Epidermal melanocyte (primary cell): ENCODE data around the gene CD79B.

Experiments
- DNase-seq: peaks from one replicate; pipeline ENCODE4 v3.0.0; 2011; ENCODE audit warnings: low spot score; ENCODE audit not compliant: insufficient read length

Gene CD79B

DNA sequence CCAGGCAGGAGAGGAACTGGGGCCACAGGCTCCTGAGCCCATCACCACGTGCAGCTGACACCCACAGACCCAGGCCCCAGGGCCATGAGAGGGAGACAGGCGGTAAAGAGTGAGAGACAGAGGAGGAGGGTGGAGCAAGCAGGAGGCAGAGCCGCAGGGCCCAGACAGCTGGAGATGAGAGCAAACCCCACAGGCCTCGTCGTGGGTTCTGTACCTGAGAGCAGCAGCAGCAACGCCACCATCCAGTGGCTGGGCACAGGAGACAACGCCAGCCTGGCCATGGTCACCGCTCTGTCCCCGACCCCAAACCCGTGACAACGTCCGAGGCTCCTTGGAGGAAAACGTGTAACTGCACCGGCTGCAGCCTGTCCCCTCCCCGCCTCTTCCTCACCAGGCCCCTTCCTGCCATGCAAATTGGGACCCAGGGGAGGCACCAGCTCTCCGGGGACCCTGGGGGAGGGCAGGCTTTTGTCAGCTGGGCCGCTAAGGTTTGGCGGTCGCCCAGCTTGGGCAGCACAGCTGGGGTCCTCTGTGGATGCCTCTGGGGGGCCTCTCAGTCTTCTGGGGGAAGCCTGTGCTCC lies at the start of gene CD79B:
CD79B (minus strand) TSS at position 351 of the 581 bp plus-strand sequence; CDS start at position 281, 70 bp downstream.
- DNase-seq, result peak; percentile 11

DNA sequence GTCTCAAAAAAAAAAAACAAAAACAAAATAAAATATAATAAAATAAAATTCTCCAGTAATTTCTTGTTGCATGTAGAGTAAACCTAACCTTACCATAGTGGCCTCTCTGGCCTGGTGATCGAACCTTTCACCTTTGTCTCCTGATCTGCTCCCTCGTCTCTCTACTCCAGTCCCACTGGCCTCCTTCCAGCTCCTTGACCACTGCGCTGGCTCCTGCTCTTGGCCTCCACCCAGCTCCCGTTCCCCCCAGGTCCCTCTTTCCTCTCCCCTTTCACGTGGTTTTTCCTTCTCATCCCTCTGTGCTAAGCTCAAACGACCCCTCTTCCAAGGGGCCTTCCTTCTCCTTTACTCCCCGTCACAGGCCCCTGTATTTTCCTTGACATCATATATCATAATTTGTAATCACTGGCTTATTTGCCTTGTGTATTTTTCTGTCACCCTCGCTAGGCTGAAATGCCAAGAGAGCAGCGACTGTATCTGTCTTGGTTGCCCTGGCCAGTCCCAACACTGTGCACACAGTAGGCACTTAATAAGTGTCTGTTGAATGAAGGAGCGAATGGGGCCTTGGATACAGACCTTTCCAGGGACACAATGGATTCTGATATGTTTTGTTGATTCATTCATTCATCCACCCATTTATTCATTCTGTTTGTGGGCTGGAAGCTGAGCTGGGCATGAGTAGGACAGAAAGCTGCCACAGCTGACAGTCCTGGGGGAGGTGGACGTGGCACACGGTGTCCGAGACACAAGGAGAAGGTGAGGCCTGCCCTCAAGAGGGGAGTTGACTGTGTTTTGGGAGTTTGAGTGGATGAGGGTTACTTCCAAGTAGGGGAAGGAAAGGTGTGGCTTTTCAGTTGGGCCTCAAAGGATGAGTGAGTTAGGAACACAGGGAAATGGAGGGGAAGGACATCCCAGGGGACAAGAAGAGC lies 46.4 kb upstream of the CD79B start:
- DNase-seq, result no peak

DNA sequence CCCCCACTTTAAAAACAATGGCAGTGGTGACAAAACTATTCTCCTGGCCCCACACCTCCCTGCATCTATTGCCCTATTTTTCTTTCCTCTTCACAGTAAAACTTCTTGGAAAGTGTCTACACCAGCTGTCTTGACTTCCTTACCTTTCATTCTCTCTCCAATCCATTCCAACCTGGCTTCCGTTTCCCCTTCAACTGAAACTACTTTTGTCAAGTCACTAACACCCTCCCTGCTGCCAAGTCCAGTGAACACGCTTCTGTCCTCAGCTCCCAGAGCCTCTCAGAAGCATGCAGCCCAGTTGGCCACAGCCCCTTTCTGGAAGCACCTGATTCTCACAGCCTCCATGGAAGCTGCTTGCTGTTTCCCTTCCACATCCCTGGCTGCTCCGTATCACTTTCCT lies 44.6 kb upstream of the CD79B start:
- no peak for DNase-seq

DNA sequence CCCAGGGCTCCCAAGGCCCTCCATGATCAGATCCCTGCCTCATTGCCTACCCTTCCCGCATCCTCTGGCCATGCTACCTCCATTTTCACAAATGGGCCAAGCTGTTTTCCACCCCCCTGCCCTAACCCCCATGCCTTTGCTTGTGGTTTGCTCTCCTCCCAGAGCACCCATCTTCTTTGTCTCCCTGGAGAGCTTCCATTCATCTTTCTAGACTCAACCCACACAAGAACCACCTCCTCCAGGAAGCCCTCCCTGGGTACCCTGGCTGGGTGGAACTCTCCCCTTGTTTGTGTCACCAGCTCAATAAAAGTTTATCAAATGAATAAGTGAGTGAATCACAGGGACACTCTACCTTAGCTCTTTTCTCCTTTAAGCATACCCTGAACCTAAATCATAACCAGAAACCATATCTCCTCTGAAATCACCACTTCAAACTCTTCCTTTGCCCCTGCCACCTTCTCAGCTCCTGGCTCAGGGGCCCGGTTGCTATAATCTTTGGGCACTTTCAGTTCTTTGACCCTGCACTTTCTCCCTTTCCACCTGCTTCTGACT lies 43.5 kb upstream of the CD79B start:
- no peak for DNase-seq

DNA sequence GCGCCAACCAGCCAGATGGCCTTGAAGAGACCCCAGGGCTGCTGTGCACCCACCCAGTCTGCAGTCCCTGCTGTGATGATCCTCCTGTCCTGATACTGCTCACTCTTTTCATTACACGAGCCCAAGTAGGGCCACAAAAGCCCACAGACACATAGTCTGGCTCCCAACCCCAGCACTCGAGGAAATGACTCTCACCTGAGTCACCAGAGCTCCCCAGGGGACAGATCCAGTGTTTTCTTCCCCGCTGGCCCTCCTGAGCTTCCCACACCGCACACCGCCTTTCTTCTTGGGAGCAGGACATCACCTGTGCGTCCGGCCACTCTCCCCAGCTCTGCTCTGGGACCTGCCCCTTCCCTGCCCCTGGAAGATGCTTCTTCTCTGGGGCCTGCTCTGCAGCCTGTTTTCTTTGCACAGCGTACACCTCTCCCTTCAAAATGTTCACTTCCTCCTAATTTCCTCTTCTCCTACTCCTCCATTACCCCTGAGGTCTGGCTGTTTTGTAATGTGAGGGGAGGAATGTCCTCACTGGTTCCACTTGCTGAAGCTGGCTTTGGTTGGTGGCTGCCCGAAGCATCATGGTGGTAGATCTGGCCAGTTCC lies 42.6 kb upstream of the CD79B start:
- DNase-seq, result no peak

DNA sequence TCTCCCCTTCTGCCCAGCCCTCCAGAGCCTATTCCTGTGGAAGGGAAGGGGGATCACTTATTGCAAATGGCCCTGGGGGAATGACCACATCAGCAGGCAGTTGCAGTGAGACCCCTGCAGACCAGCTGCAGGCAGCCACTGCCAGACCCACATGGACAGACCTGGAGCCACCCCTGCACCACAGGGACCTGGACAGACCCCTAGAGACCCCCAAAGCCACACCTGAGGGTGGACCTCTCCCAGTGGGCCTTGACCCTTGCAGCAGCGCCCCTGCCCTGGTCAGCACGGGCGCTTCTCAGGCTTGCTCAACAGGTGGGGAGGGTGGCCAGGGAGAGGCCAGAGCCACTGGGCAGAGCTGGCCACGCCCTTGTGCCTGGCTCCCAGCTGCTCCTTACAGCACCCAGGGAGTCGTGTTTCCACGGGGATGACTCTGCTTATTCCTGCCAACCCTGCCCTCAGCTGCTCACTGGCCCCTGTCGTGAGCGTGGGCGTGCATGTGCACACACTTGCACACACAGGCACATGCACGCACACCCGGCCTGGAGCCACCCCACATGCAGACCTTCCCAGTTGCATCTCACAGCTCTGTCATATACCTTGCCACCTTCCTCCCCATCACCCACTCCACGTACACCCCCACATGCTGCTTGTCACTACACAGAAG lies 41.9 kb upstream of the CD79B start:
- DNase-seq, result no peak

DNA sequence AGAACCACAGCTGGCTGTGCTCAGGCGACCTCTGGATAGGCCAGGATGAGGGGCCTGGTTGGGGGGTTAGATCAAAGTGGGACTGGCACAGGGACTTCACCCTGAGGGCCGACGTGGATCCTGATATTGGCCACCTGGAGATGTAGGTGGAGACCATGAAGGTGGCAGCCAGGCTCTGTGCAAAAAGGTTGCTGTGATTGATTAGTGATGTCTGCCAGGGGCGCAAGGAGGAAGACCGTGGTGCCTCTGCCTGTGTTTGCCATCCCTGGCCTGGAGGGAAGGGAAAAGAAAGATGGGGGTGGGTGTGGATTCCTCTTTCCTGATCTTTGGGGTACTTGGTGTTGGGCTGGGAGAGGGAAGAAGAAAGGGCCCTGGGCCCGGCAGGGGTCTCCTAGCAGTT lies 41.1 kb upstream of the CD79B start:
- no peak for DNase-seq

DNA sequence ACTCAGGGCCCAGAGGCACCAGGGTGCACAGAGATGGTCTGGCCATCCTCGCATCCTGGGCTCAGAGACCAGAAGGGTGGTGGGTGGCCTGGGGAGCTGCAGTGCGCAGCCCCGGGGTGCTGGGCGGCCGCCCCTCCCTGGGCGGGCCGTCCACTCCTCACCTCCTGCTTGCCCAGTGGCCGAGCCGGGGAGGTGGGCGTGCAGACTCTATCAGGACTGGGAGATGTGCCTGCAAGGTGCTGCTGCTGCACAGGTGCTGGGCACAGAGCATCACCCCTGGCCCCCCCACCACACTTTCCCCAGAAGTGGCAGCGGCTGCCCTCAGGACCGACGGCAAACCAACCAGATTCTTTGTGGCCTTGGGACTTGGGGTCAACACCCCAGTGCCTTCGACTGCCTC lies 40.7 kb upstream of the CD79B start, which contains the start of gene SCN4A:
SCN4A (minus strand) TSS at position 123 of the 400 bp plus-strand sequence; CDS start at position 46, 77 bp downstream.
- no peak for DNase-seq

DNA sequence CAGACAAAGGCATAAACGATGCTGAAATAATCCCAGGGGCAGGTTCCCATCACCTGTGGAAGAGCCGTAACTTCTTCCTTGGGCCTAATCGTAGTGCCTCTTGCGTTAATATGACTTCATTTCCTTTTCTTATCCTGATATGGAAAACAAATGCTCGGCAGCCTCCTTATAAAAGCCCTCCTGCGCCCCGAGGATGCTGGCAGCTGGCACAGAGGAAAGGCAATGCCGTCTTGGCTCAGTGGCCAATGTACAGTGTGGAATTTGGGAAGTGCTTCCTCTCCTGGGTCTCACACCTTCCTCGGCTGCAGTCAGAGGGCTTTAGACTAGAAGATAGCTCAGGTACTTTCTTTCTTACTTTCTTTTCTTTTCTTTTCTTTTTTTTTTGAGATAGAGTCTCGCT lies 37.1 kb upstream of the CD79B start:
- DNase-seq, result no peak

DNA sequence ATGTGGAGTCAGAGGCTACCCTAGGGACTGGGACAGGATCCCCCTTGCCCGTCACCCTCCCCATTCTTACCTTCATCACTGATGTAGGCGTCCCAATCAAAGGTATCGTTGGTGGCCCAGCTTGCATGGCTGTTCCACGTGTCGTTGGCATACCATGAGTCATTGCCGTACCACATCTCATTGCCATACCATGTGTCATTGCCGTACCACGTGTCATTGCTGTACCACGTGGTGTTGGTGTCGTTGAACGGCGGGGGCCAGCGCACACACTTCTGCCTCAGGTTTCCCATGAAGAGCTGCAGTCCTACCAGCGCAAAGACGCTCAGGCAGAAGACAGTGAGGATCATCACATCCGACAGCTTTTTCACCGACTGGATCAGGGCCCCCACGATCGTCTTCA lies 35.8 kb upstream of the CD79B start:
- no peak for DNase-seq

DNA sequence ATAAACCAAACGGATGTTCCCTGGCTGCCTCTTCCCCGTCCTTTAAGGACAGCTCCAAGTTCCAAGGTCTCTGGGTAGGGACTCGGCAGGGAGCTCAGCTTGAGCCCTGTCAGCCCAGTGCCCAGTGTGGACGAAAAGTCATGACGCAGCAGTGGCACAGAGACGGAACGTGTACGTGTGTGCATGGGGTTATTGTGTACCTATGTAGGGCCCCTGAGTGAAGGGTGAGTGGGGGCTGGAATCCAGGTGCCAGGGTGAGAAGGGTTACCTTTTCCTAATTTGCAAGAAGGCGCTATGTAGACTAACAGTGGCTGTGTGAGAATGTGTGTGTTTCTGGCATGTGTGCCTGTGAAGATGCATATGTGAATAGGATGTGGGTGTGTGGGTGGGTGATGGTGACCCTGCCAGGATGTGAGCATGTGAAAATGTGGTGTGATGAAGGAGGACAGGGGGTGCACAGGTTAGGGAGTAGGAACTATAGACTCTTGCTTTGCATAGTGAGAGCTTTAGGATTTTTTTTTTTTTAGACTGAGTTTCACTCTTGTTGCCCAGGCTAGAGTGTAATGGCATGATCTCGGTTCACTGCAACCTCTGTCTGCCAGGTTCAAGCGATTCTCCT lies 34.6 kb upstream of the CD79B start:
- DNase-seq, result no peak

DNA sequence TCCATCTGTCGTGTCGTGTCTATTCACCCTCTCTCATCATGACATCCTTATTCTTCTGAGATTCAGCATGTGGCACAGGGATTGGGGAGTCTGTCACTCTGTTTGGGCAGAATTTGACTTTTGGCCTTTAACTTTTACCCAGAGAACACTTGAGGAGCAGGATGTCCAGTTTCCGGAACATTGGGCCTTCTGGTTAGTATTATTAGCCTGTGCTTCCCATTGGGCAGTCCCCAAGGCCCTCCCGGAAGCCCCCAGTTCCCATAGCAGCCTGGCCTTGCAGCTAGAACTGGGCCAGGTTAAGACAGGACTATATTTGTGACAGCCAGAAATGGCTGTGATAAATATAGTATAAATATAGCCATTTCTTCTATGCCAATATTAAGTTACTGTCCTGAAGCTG lies 31.0 kb upstream of the CD79B start:
- no peak for DNase-seq

DNA sequence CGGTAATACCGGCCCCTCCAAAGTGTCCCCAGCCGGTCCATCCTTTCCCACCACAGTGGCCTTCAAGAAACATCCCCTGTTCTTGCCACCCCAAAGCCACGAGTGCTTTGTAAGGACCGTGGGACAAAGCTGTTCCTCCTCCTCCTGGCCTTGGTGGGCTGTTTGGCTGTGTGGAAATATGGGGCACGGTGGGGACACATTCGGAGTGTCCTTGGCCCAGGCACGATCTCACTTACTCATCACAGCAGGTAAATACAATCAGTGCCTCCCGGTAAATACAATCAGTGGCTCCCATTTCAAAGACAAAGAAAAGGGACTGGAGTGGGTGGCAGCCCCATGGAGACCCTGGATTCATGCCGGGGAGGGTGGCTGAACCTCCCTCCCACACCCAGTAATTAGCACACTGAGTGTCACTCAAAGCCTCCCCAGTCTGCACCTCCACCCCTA lies 30.2 kb upstream of the CD79B start:
- no peak for DNase-seq

DNA sequence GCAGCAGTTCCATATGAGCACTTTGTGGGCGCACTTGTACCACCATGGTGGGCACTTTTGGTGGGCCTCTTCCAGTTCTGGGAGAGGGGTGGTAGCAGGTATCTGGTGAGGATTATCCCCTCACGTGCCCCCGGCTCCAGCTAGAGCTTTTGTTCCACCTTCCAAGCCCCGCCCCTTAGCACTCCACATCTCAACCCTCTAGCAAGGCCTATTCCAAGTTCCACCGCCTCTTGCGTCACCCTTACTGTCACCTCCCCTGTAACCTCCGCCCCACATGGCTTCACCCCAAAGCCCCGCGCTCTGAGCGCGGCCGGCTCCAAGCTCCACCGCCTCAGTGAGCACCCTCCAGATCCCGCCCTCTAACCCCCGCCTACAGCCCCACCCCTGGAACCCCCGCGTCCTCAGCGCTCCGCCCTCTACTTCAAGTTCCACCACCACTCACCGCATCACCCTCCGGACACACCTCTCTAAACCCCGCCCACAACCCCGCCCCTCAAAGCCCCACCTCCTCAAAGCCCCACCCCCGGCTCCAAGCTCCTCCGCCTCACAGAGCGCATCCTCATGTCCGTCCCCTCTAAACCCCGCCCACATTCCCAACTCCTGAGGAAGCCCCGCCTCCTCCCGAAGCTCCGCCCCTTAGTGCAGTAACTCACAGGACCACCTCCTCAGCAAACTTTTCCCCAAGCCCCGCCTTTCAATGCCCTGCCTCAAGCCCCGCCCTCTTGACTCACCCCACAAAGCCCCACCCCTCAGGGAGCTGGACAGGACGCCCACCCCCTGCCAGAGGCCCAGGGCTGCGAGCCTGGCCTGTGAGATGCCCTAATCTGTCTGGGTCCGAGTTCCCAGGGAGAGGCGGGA lies 29.5 kb upstream of the CD79B start:
- DNase-seq, result no peak

DNA sequence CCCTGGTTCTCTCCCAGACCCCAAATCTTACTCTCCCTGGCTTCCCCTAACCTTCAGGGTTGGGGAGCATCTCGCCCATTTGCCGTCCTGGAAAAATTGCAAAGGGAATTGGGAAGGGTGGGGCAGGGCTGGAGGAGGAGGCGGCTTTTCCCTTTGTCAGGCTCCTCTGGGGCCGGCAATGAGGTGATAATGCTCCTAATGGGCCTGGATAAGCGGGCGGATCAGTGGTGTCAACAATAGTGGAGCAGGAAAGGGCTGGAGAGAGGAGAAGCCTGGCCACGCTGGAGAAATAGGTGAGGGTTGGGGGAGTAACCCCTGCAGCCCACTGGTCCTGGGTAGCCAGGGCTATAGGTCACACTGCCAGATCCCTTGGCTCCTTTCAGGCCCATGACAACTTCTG lies 28.3 kb upstream of the CD79B start:
- no peak for DNase-seq

DNA sequence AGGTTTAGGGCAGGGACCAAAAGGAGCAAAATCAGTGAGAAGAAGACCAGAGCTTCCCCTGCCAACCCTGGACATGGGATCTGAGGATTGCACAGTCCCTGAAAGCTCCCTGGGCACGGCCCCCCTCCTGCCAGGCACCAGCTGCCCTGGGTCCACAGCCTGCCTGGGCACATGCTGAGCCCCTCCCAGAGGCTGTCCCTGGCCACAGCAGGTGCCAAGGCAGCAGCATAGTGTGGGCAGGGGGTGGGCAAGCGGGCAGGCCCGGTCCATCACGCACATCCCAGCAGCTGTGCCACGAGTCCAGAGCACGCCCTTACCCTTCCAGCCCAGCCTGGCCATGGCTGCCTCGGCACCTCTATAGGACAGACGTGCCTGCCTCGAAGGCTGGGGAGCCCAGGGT lies 27.9 kb upstream of the CD79B start:
- DNase-seq, result no peak

DNA sequence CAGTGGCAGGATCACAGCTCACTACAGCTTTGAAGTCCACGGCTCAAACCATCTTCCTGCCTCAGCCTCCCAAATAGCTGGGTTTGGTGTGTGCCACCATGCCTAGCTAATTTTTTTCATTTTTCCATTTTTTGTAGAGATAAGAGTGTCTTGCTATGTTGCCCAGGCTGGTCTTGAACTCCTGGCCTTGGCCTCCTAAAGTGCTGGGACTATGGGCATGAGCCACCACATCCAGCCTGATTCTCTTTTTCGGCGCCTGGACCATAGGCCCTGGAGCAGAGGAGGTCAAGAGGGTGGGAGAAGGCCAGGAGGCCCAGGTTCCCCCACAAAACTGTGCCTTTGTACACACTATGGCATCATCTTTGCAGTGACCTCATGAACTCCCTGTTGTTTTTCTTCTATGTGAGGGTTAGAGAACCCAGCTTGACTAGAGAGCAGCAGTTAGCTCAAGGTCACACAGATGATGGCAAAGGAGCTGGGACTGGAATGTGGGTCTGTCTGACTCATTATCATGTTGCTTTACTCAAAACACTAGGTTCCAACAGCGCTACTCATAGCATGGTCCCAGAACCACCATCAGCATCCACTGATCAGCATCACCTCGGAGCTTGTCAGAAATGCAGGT lies 24.3 kb upstream of the CD79B start:
- DNase-seq, result no peak

DNA sequence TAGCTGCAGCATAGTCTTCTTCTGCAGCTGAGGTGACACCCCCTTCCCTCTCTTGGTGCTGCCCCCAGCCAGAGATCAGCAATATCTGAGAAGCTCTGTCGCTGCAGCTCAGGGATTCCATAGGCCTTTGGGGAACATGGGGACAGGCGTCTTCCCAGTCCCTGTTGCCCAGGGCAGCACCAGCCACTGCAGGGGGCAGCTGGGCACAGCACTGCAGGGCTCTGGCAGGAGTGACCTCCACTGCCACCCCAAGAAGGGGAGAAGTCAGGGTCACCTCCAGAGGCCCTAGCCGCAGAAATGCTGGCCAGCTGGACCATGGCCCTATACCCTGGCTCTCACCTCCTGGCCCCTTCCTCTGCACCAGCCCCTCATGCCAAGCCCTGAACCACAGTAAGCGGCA lies 23.7 kb upstream of the CD79B start:
- DNase-seq, result no peak

DNA sequence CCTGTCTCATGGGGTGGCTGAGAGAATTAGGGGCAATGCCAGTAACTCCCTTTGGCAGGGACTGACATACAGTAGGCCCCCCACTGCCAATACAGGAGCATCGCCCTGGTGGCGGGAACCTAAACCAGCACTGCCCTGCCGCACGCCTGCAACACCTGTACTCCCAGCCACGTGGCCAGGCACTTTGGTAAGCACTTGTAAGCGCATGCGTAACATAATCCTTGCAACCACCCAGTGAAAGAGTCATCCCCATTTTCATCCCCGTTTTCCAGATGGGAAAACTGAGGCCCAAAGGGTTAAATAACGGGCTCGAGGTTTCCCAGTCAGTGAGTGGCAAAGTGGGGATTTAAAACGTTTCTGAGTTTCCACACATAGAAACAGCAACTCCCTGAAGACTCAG lies 23.1 kb upstream of the CD79B start:
- no peak for DNase-seq
